ENCODE measurements around the gene MXD3.

- TF ChIP-seq, protein P1, sequence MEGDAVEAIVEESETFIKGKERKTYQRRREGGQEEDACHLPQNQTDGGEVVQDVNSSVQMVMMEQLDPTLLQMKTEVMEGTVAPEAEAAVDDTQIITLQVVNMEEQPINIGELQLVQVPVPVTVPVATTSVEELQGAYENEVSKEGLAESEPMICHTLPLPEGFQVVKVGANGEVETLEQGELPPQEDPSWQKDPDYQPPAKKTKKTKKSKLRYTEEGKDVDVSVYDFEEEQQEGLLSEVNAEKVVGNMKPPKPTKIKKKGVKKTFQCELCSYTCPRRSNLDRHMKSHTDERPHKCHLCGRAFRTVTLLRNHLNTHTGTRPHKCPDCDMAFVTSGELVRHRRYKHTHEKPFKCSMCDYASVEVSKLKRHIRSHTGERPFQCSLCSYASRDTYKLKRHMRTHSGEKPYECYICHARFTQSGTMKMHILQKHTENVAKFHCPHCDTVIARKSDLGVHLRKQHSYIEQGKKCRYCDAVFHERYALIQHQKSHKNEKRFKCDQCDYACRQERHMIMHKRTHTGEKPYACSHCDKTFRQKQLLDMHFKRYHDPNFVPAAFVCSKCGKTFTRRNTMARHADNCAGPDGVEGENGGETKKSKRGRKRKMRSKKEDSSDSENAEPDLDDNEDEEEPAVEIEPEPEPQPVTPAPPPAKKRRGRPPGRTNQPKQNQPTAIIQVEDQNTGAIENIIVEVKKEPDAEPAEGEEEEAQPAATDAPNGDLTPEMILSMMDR (IDR thresholded peaks at IDR 0.05), result no peak
- no peak for TF ChIP-seq POLR2A (IDR thresholded peaks at IDR 0.05)
These were observed 24.0 kb upstream of the MXD3 start for GRCh38 chr5:177335701-177336065.
